Measurements from ENCODE around the gene HMGXB3.

HMGXB3 gene

GRCh38 chr5:150068472-150068871, 67.9 kb downstream of the HMGXB3 start:
- DNase-seq: peak in 2 of 4 experiments; percentile 44 to 53

GRCh38 chr5:150068961-150069645, 68.6 kb downstream of the HMGXB3 start:
- no peak for DNase-seq

- no peak for DNase-seq
Measured at GRCh38 chr5:150069672-150070627, 69.4 kb downstream of the HMGXB3 start.

GRCh38 chr5:150070821-150071220, 70.3 kb downstream of the HMGXB3 start:
- DNase-seq: peak in 1 of 4 experiments; percentile 1

GRCh38 chr5:150073086-150073625, 72.6 kb downstream of the HMGXB3 start:
- DNase-seq: peak in 1 of 4 experiments; percentile 5

- peak in 1 of 4 experiments; percentile 1 for DNase-seq
Measured at GRCh38 chr5:150073677-150074076, 73.1 kb downstream of the HMGXB3 start.

GRCh38 chr5:150075233-150075632, 74.7 kb downstream of the HMGXB3 start:
- DNase-seq: no peak

GRCh38 chr5:150075806-150076205, 75.3 kb downstream of the HMGXB3 start:
- peak in 1 of 4 experiments; percentile 1 for DNase-seq

- no peak for DNase-seq
Measured at GRCh38 chr5:150077060-150077459, 76.5 kb downstream of the HMGXB3 start.

GRCh38 chr5:150077996-150078801, 77.7 kb downstream of the HMGXB3 start:
- DNase-seq: no peak

GRCh38 chr5:150078802-150079689, 78.5 kb downstream of the HMGXB3 start:
- no peak for DNase-seq

- no peak for DNase-seq
Measured at GRCh38 chr5:150079909-150080461, 79.4 kb downstream of the HMGXB3 start.

- no peak for DNase-seq
Measured at GRCh38 chr5:150080696-150081435, 80.3 kb downstream of the HMGXB3 start.

GRCh38 chr5:150081541-150082283, 81.2 kb downstream of the HMGXB3 start:
- peak; percentile 98 to 99 (median 98) for DNase-seq

- DNase-seq: peak in 2 of 4 experiments; percentile 37 to 39
Measured at GRCh38 chr5:150082374-150082773, 81.8 kb downstream of the HMGXB3 start.

- DNase-seq: peak in 3 of 4 experiments; percentile 54 to 67 (median 59)
Measured at GRCh38 chr5:150082889-150083288, 82.3 kb downstream of the HMGXB3 start.

GRCh38 chr5:150084754-150085153, 84.2 kb downstream of the HMGXB3 start:
- DNase-seq: peak in 2 of 4 experiments; percentile 34 to 37

- peak in 2 of 4 experiments; percentile 5 to 29 for DNase-seq
Measured at GRCh38 chr5:150085191-150085912, 84.8 kb downstream of the HMGXB3 start.

All from suppressor macrophage (primary cell).